ENCODE data around the gene FRMD4A.

DNA sequence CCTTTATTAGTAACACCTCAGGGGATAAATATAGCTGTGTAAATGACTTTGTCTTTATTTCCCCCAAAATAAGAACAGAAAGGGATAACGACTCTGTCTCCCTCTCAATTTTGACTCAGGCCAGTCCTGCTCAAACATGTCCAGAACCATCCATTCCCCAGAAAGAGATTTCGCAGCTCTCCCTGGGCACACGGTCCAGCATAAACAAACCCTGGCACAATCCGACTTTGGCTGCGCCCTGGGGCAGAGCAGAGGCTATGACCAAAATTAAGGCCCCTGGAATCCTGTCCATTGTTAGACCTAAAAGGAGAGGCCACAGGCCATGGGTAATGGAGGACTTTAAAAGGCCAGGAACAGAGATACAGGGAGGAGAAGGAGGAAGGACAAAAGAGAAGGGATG is 644.8 kb downstream of the FRMD4A start:
- TF ChIP-seq, protein P1, sequence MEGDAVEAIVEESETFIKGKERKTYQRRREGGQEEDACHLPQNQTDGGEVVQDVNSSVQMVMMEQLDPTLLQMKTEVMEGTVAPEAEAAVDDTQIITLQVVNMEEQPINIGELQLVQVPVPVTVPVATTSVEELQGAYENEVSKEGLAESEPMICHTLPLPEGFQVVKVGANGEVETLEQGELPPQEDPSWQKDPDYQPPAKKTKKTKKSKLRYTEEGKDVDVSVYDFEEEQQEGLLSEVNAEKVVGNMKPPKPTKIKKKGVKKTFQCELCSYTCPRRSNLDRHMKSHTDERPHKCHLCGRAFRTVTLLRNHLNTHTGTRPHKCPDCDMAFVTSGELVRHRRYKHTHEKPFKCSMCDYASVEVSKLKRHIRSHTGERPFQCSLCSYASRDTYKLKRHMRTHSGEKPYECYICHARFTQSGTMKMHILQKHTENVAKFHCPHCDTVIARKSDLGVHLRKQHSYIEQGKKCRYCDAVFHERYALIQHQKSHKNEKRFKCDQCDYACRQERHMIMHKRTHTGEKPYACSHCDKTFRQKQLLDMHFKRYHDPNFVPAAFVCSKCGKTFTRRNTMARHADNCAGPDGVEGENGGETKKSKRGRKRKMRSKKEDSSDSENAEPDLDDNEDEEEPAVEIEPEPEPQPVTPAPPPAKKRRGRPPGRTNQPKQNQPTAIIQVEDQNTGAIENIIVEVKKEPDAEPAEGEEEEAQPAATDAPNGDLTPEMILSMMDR (IDR thresholded peaks at IDR 0.05; ENCODE audit: poor library complexity), result no peak
- TF ChIP-seq EZH2 (IDR thresholded peaks at IDR 0.05; ENCODE audit: borderline replicate concordance), result no peak

All from hepatocyte (in vitro differentiated cells).